ENCODE data around the gene MPRIP. TPM values are rescaled to one million over a fixed set of nuclear protein-coding genes. Genes with fewer than 3 reads are reported as not detected.

Gene MPRIP
- total RNA-seq, 4 donors from 2014 or later: 130 to 244 (median 155) TPM

- H3K9me3 ChIP-seq: no peaks in the 10 kb centered on the region
- no peaks in the 10 kb centered on the region for H3K36me3 ChIP-seq
- H3K27me3 ChIP-seq: no peaks in the 10 kb centered on the region
- WGBS, 2 donors: 73 to 80% methylated on average over 7 of the region's 7 CpGs
- H3K4me1 ChIP-seq: peaks cover 6 to 15% of the 10 kb centered on the region in 2 donors
- intact Hi-C loops (cut with DNase I): no loop called here
- H3K4me3 ChIP-seq (replicated peaks in 1 of 3): no peak overlapping the region
- H3K27ac ChIP-seq: no peak overlapping the region
- no peak for DNase-seq
- TF ChIP-seq POLR2A (IDR thresholded peaks at IDR 0.05): no peak
- TF ChIP-seq CTCF (IDR thresholded peaks at IDR 0.05): no peak
These were observed 158.1 kb downstream of the MPRIP start for GRCh38 chr17:17200311-17200710.

GRCh38 chr17:17200831-17201230 is 158.6 kb downstream of the MPRIP start:
- Histone ChIP-seq H3K27me3 (no peaks in the 10 kb centered on the region), H3K4me3 (replicated peaks in 1 of 3) (no peak overlapping the region), H3K36me3 (no peaks in the 10 kb centered on the region), H3K4me1 (peaks cover 11 to 20% of the 10 kb centered on the region in 2 donors), H3K27ac (no peak overlapping the region), H3K9me3 (no peaks in the 10 kb centered on the region)
- no peak for DNase-seq
- no peak for TF ChIP-seq CTCF (IDR thresholded peaks at IDR 0.05)
- TF ChIP-seq POLR2A (IDR thresholded peaks at IDR 0.05): no peak
- intact Hi-C loops (cut with DNase I): no loop called here
- 77 to 79% methylated on average over 5 of the region's 5 CpGs for WGBS, 2 donors

- H3K9me3 ChIP-seq: no peaks in the 10 kb centered on the region
- no peak overlapping the region for H3K27ac ChIP-seq
- H3K36me3 ChIP-seq: no peaks in the 10 kb centered on the region
- no peak overlapping the region for H3K4me3 ChIP-seq (replicated peaks in 1 of 3)
- DNase-seq: no peak
- H3K4me1 ChIP-seq: peaks cover 11 to 25% of the 10 kb centered on the region in 2 donors
- intact Hi-C loops (cut with DNase I): no loop called here
- 86 to 92% methylated on average over 10 of the region's 10 CpGs for WGBS, 2 donors
- no peaks in the 10 kb centered on the region for H3K27me3 ChIP-seq
- TF ChIP-seq POLR2A (IDR thresholded peaks at IDR 0.05) (no peak), CTCF (IDR thresholded peaks at IDR 0.05) (no peak)
These were observed 159.0 kb downstream of the MPRIP start for GRCh38 chr17:17201271-17201670.

- no peak for DNase-seq
- WGBS, 2 donors: 91 to 99% methylated on average over 8 of the region's 8 CpGs
- Histone ChIP-seq H3K27me3 (no peaks in the 10 kb centered on the region), H3K36me3 (no peaks in the 10 kb centered on the region), H3K27ac (no peak overlapping the region), H3K4me1 (peaks cover 11 to 26% of the 10 kb centered on the region in 2 donors), H3K4me3 (replicated peaks in 1 of 3) (no peak overlapping the region), H3K9me3 (no peaks in the 10 kb centered on the region)
- intact Hi-C loops (cut with DNase I): no loop called here
- TF ChIP-seq CTCF (IDR thresholded peaks at IDR 0.05) (no peak), POLR2A (IDR thresholded peaks at IDR 0.05) (no peak)
These were observed 159.7 kb downstream of the MPRIP start for GRCh38 chr17:17201907-17202306.

GRCh38 chr17:17203173-17203730 is 161.0 kb downstream of the MPRIP start:
- Histone ChIP-seq H3K27me3 (no peaks in the 10 kb centered on the region), H3K27ac (no peak overlapping the region), H3K4me1 (peaks cover 11 to 26% of the 10 kb centered on the region in 2 donors), H3K36me3 (no peaks in the 10 kb centered on the region), H3K9me3 (no peaks in the 10 kb centered on the region), H3K4me3 (replicated peaks in 1 of 3) (no peak overlapping the region)
- 87 to 94% methylated on average over 8 to 10 of the region's 15 CpGs for WGBS, 2 donors
- intact Hi-C loops (cut with DNase I): no loop called here
- DNase-seq: no peak
- no peak for TF ChIP-seq POLR2A (IDR thresholded peaks at IDR 0.05)
- TF ChIP-seq CTCF (IDR thresholded peaks at IDR 0.05): no peak
